ENCODE results near the gene GRWD1.

DNA sequence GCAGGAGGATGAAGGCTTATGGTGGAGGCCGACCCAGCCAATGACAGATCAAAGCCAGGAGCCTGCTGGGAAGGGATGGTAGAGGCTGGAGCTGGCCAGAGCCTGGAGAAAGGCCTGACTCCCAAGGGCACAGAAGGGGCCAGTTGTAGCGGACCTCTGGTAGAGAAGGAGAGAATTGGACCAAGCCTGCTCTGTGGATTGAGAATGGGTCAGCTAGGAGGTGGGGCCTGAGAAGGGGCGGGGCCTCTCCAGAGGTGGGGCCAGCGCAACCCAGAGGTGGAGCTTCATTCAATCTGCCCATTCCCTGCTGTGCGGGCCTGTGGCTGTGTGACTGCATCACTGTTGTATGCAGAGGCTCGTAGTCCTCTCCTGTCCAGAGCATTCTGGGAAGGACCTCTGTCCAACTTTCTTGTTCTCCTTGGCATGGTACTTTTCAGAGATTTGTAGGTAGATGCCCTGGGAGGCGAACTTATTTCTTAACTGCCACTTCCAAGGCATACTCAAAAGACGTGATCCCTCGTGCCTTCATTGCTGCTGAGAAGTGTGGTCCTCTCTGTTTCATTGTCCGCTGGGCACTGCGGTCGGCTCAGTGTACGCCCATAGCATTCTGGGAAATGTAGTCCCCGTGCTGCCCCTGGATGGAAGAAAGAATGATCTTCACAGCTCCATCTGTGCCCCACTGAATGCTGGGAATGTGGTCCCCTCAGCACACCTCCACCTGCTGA, 45.6 kb upstream of the GRWD1 start:
- no peak for TF ChIP-seq ZNF747 (tag by site-specific recombination; IDR thresholded peaks at IDR 0.05)
- TF ChIP-seq, protein P1, sequence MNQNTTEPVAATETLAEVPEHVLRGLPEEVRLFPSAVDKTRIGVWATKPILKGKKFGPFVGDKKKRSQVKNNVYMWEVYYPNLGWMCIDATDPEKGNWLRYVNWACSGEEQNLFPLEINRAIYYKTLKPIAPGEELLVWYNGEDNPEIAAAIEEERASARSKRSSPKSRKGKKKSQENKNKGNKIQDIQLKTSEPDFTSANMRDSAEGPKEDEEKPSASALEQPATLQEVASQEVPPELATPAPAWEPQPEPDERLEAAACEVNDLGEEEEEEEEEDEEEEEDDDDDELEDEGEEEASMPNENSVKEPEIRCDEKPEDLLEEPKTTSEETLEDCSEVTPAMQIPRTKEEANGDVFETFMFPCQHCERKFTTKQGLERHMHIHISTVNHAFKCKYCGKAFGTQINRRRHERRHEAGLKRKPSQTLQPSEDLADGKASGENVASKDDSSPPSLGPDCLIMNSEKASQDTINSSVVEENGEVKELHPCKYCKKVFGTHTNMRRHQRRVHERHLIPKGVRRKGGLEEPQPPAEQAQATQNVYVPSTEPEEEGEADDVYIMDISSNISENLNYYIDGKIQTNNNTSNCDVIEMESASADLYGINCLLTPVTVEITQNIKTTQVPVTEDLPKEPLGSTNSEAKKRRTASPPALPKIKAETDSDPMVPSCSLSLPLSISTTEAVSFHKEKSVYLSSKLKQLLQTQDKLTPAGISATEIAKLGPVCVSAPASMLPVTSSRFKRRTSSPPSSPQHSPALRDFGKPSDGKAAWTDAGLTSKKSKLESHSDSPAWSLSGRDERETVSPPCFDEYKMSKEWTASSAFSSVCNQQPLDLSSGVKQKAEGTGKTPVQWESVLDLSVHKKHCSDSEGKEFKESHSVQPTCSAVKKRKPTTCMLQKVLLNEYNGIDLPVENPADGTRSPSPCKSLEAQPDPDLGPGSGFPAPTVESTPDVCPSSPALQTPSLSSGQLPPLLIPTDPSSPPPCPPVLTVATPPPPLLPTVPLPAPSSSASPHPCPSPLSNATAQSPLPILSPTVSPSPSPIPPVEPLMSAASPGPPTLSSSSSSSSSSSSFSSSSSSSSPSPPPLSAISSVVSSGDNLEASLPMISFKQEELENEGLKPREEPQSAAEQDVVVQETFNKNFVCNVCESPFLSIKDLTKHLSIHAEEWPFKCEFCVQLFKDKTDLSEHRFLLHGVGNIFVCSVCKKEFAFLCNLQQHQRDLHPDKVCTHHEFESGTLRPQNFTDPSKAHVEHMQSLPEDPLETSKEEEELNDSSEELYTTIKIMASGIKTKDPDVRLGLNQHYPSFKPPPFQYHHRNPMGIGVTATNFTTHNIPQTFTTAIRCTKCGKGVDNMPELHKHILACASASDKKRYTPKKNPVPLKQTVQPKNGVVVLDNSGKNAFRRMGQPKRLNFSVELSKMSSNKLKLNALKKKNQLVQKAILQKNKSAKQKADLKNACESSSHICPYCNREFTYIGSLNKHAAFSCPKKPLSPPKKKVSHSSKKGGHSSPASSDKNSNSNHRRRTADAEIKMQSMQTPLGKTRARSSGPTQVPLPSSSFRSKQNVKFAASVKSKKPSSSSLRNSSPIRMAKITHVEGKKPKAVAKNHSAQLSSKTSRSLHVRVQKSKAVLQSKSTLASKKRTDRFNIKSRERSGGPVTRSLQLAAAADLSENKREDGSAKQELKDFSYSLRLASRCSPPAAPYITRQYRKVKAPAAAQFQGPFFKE (tag by site-specific recombination; IDR thresholded peaks at IDR 0.05; ENCODE audit: borderline replicate concordance) = no peak
- TF ChIP-seq ZNF274 (IDR thresholded peaks at IDR 0.05; ENCODE audit: low read length) = no peak
- TF ChIP-seq ZNF274 (tag by site-specific recombination; IDR thresholded peaks at IDR 0.05; ENCODE audit: borderline replicate concordance) = no peak

Data from HEK293 (cell line).